KBM-7 (cell line): ENCODE data around the gene ROR1.
"Not testable (repeated sequence)": the region's sequence is repeated elsewhere in the genome, so short reads cannot be mapped to it uniquely, and the experiment has no call there.

Source experiments
- DNase-seq: peaks from one replicate; pipeline ENCODE4 v3.0.0-alpha.2; 2015
- in situ Hi-C: fragments of 300-500 bp; cut with MboI; formaldehyde crosslinking; loops from 2 replicates; pipeline ENCODE4 v1.14.3; 2020; ENCODE audit warnings: low sequenced_read_pairs, low pct_unique_long_range_greater_than_20kb, mixed read lengths

The ROR1 gene

GRCh38 chr1:64196074-64196870, 422.5 kb downstream of the ROR1 start:
- no peak for DNase-seq
- in situ Hi-C loops, result no loop called here

- DNase-seq, result no peak
- in situ Hi-C loops, result no loop called here
Observed at GRCh38 chr1:64197076-64197475, 423.3 kb downstream of the ROR1 start.

- in situ Hi-C loops, result no loop called here
Observed at GRCh38 chr1:64199154-64199553, 425.3 kb downstream of the ROR1 start.

GRCh38 chr1:64200064-64200463, 426.2 kb downstream of the ROR1 start:
- no peak for DNase-seq
- in situ Hi-C loops, result no loop called here

More at GRCh38 chr1:64199154-64199553, 425.3 kb downstream of the ROR1 start:
- DNase-seq, result no peak

GRCh38 chr1:64203420-64203819, 429.6 kb downstream of the ROR1 start, which contains the start of gene UBE2U:
UBE2U (plus strand) TSS chr1:64203623; CDS start chr1:64204051, 428 bp downstream.
- no peak for DNase-seq

GRCh38 chr1:64209221-64209620, 435.4 kb downstream of the ROR1 start:
- DNase-seq, result no peak
- in situ Hi-C loops, result no loop called here

More at GRCh38 chr1:64203420-64203819, 429.6 kb downstream of the ROR1 start, which contains the start of gene UBE2U:
- in situ Hi-C loops, result no loop called here

- DNase-seq, result no peak
- in situ Hi-C loops, result no loop called here
Observed at GRCh38 chr1:64212031-64212430, 438.2 kb downstream of the ROR1 start.

- in situ Hi-C loops, result no loop called here
- no peak for DNase-seq
Observed at GRCh38 chr1:64215576-64215975, 441.8 kb downstream of the ROR1 start.

GRCh38 chr1:64220241-64220640, 446.4 kb downstream of the ROR1 start:
- DNase-seq, result no peak
- in situ Hi-C loops, result no loop called here

GRCh38 chr1:64223329-64224151, 449.7 kb downstream of the ROR1 start:
- DNase-seq, result no peak
- in situ Hi-C loops, result no loop called here

- DNase-seq, in situ Hi-C loops: not testable (repeated sequence)
Observed at GRCh38 chr1:64224236-64224635, 450.4 kb downstream of the ROR1 start.

GRCh38 chr1:64228167-64228957, 454.5 kb downstream of the ROR1 start:
- in situ Hi-C loops, result no loop called here
- DNase-seq, result no peak

- in situ Hi-C loops, result no loop called here
- no peak for DNase-seq
Observed at GRCh38 chr1:64229307-64229706, 455.5 kb downstream of the ROR1 start.
